A549 (cell line): ENCODE results near the gene CDHR4. TPM values are rescaled to one million over a fixed set of nuclear protein-coding genes. Genes with fewer than 3 reads are reported as not detected.

ENCODE experiments used
- ATAC-seq, 2 experiments: fragments of 200-7000 bp in 1 of 2; fragments of >200 bp in 1 of 2; cut with Nextera tagmentation in 1 of 2; cut with Tn5 transposase in 1 of 2; 3 replicates each; pipeline versions ENCODE4 v1.8.0 to v1.9.1; 2018 to 2020; ENCODE audit warnings: mild to moderate bottlenecking in 1 of 2, moderate library complexity in 1 of 2
- CTCF ChIA-PET: fragments of 300-600 bp; sonication (Branson Sonifier 250); formaldehyde crosslinking; extraction: SDS; loops from one replicate; lab custom pipeline; 2021; ENCODE audit warnings: antibody characterized with exemption, inconsistent platforms; lab: Yijun Ruan, JAX
- POLR2A ChIA-PET: fragments of 350-600 bp; formaldehyde crosslinking; extraction: SDS; loops from one replicate; lab custom pipeline; 2021; ENCODE audit warnings: antibody characterized with exemption, inconsistent platforms; lab: Yijun Ruan, JAX
- DNase-seq, 2 experiments: peaks; one replicate each; pipeline versions ENCODE4 v3.0.0 to v3.0.0-alpha.2; 2011 to 2016; ENCODE audit warnings: low read depth in 1 of 2, low spot score in 1 of 2
- FAIRE-seq: peaks from 2 replicates; lab custom pipeline; 2011; peaks lifted over from hg19 to GRCh38; lab: Jason Lieb, UNC
- H3K27ac ChIP-seq, 2 experiments: fragments of >200 bp; sonication (Bioruptor Twin); formaldehyde crosslinking; 3 replicates each; pipeline ENCODE4 v1.5.1; 2016 to 2017
- H3K4me1 ChIP-seq: fragments of >200 bp; sonication (Bioruptor Twin); formaldehyde crosslinking; 3 replicates; pipeline ENCODE4 v1.6.1; 2016
- H3K4me2 ChIP-seq: fragments of >200 bp; sonication (Bioruptor Twin); formaldehyde crosslinking; 3 replicates; pipeline ENCODE4 v1.6.1; 2016
- H3K4me3 ChIP-seq: fragments of >200 bp; sonication (Bioruptor Twin); formaldehyde crosslinking; 3 replicates; pipeline ENCODE4 v1.5.1; 2016
- H3K9me3 ChIP-seq: fragments of >200 bp; sonication (Bioruptor Twin); formaldehyde crosslinking; 3 replicates; pipeline ENCODE4 v1.6.1; 2016
- BHLHE40 ChIP-seq: IDR thresholded peaks from 2 replicates; pipeline ENCODE4 v1.6.1; 2012; ENCODE audit warnings: low read depth, low read length, inconsistent platforms
- CEBPB ChIP-seq, 2 experiments: fragments of >200 bp in 1 of 2; sonication (Bioruptor Twin) in 1 of 2; formaldehyde crosslinking in 1 of 2; IDR thresholded peaks; 2 replicates each; pipeline ENCODE4 v1.6.1; 2012 to 2016
- CHD2 ChIP-seq: fragments of 150-350 bp; IDR thresholded peaks from 2 replicates; pipeline ENCODE4 v1.6.1; 2014; ENCODE audit warnings: low read length; ENCODE audit not compliant: partially characterized antibody
- CHD4 ChIP-seq: fragments of 200-600 bp; sonication (generic); IDR thresholded peaks from 2 replicates; pipeline ENCODE4 v1.6.1; 2016; ENCODE audit warnings: antibody characterized with exemption, mild to moderate bottlenecking, borderline replicate concordance
- CTCF ChIP-seq: fragments of >200 bp; sonication (Bioruptor Twin); formaldehyde crosslinking; IDR thresholded peaks from 3 replicates; pipeline ENCODE4 v1.5.1; 2016
- EHF ChIP-seq: fragments of 250-450 bp; sonication (Bioruptor Pico); IDR thresholded peaks from 2 replicates; pipeline ENCODE4 v1.5.0; 2020; ENCODE audit warnings: mild to moderate bottlenecking
- EHMT2 ChIP-seq: fragments of 200-600 bp; sonication (generic); IDR thresholded peaks from 2 replicates; pipeline ENCODE4 v1.6.1; 2016; ENCODE audit warnings: antibody characterized with exemption, low read depth, mild to moderate bottlenecking, moderate library complexity
- EP300 ChIP-seq, 2 experiments: fragments of >200 bp; sonication (Bioruptor Twin); formaldehyde crosslinking; IDR thresholded peaks; 2 replicates in 1 of 2; 3 replicates in 1 of 2; pipeline ENCODE4 v1.6.1; 2016 to 2017
- ESRRA ChIP-seq: fragments of 150-350 bp; IDR thresholded peaks from 2 replicates; pipeline ENCODE4 v1.6.1; 2014; ENCODE audit warnings: mild to moderate bottlenecking, low read length, borderline replicate concordance
- FOXS1 ChIP-seq: fragments of 250-450 bp; sonication (Bioruptor Pico); IDR thresholded peaks from 2 replicates; pipeline ENCODE4 v1.5.0; 2020; ENCODE audit warnings: mild to moderate bottlenecking, moderate library complexity
- GATA3 ChIP-seq: IDR thresholded peaks from 2 replicates; pipeline ENCODE4 v1.6.1; 2012; ENCODE audit warnings: borderline replicate concordance
- HES2 ChIP-seq: fragments of >200 bp; sonication (Bioruptor Twin); formaldehyde crosslinking; IDR thresholded peaks from 2 replicates; pipeline ENCODE4 v1.6.1; 2016
- HEYL ChIP-seq: fragments of 250-450 bp; sonication (Bioruptor Pico); IDR thresholded peaks from 2 replicates; pipeline ENCODE4 v1.8.0; 2021; ENCODE audit warnings: mild to moderate bottlenecking, moderate library complexity
- JUN ChIP-seq, 2 experiments: fragments of >200 bp; sonication (Bioruptor Twin); formaldehyde crosslinking; IDR thresholded peaks; 2 replicates in 1 of 2; 3 replicates in 1 of 2; pipeline ENCODE4 v1.6.1; 2016 to 2017
- JUNB ChIP-seq: fragments of >200 bp; sonication (Bioruptor Twin); formaldehyde crosslinking; IDR thresholded peaks from 2 replicates; pipeline ENCODE4 v1.6.1; 2016
- KDM1A ChIP-seq: fragments of 200-600 bp; sonication (generic); IDR thresholded peaks from 2 replicates; pipeline ENCODE4 v1.6.1; 2016; ENCODE audit warnings: low read depth, mild to moderate bottlenecking
- KDM5A ChIP-seq: fragments of 200-600 bp; sonication (generic); IDR thresholded peaks from 2 replicates; pipeline ENCODE4 v1.6.1; 2016; ENCODE audit warnings: antibody characterized with exemption, mild to moderate bottlenecking
- MAZ ChIP-seq: fragments of 150-350 bp; IDR thresholded peaks from 2 replicates; pipeline ENCODE4 v1.6.1; 2014; ENCODE audit warnings: antibody characterized with exemption, low read depth, low read length, borderline replicate concordance
- PBX3 ChIP-seq: IDR thresholded peaks from 2 replicates; pipeline ENCODE4 v1.6.1; 2012
- PHF8 ChIP-seq: fragments of 200-600 bp; sonication (generic); IDR thresholded peaks from 2 replicates; pipeline ENCODE4 v1.6.1; 2016; ENCODE audit warnings: low read depth, mild to moderate bottlenecking, antibody characterized with exemption, moderate library complexity, borderline replicate concordance
- RAD21 ChIP-seq, 2 experiments: fragments of >200 bp in 1 of 2; sonication (Bioruptor Twin) in 1 of 2; formaldehyde crosslinking in 1 of 2; IDR thresholded peaks in 1 of 2; conservative IDR thresholded peaks in 1 of 2; 2 replicates in 1 of 2; 3 replicates in 1 of 2; pipeline ENCODE4 v1.6.1; 2012 to 2018; ENCODE audit warnings: inconsistent platforms in 1 of 2
- RARB ChIP-seq: fragments of 250-450 bp; sonication (Bioruptor Pico); IDR thresholded peaks from 2 replicates; pipeline ENCODE4 v1.8.0; 2021; ENCODE audit warnings: mild to moderate bottlenecking, moderate library complexity
- RCOR1 ChIP-seq: fragments of 150-350 bp; IDR thresholded peaks from 2 replicates; pipeline ENCODE4 v1.6.1; 2014; ENCODE audit warnings: antibody characterized with exemption, low read length, low read depth
- REST ChIP-seq: fragments of 200-600 bp; sonication (generic); IDR thresholded peaks from 2 replicates; pipeline ENCODE4 v1.6.1; 2016; ENCODE audit warnings: antibody characterized with exemption, mild to moderate bottlenecking, moderate library complexity
- SMC3 ChIP-seq: fragments of >200 bp; sonication (Bioruptor Twin); formaldehyde crosslinking; IDR thresholded peaks from 3 replicates; pipeline ENCODE4 v1.6.1; 2018; ENCODE audit warnings: inconsistent platforms
- SREBF2 ChIP-seq: fragments of 450-650 bp; IDR thresholded peaks from 2 replicates; pipeline ENCODE4 v1.6.1; 2014; ENCODE audit warnings: mild to moderate bottlenecking, moderate library complexity
- ZNF302 ChIP-seq: fragments of 250-450 bp; sonication (Bioruptor Pico); IDR thresholded peaks from 2 replicates; pipeline ENCODE4 v1.9.0; 2021; ENCODE audit warnings: inconsistent platforms, mild to moderate bottlenecking, moderate library complexity
- ZSCAN20 ChIP-seq: fragments of 250-450 bp; sonication (Bioruptor Pico); IDR thresholded peaks from 2 replicates; pipeline ENCODE4 v1.8.0; 2022; ENCODE audit warnings: mild to moderate bottlenecking, moderate library complexity
- WGBS: methylation state at CpG from one replicate; pipeline ENCODE4 v1.1.6; 2017; ENCODE audit errors: missing lambda C conversion rate; 5-methylcytosine and 5-hydroxymethylcytosine counted together
- polyA plus RNA-seq, 4 experiments: library from polyadenylated mRNA; depleted of rRNA in 3 of 4; stranded (reverse); fragments of >200 nt; fragmentation: RNase III in 1 of 4; extraction: RNeasy Plus Mini Kit Qiagen cat#74134 plus additional on column Dnase treatment in 1 of 4; gene quantifications; 2 replicates in 3 of 4; 3 replicates in 1 of 4; pipeline ENCODE4 v1.2.3, GENCODE V29; 2011 to 2017
- TF ChIP-seq, protein P1 (sequence below): IDR thresholded peaks from 2 replicates; pipeline ENCODE4 v1.6.1; 2012

The CDHR4 gene
- polyA plus RNA-seq, 2 of the 4 experiments (the other 2 are of a cell fraction) = 0.54 to 0.66 TPM

- TF ChIP-seq EP300 (IDR thresholded peaks at IDR 0.05) = no peak
These were observed 7.9 kb upstream of the CDHR4 start (continued) for GRCh38 chr3:49807431-49808114.

GRCh38 chr3:49806850-49807249 lies 7.2 kb upstream of the CDHR4 start:
- no peak overlapping the region for H3K27ac ChIP-seq
- H3K9me3 ChIP-seq = no peaks in the 10 kb centered on the region
- FAIRE-seq = no peak
- H3K4me3 ChIP-seq = no peak overlapping the region
- TF ChIP-seq RAD21 (conservative IDR thresholded peaks at IDR 0.05 in 1 of 2, IDR thresholded peaks at IDR 0.05 in 1 of 2) = no peak
- TF ChIP-seq RCOR1 = no peak
- TF ChIP-seq ZNF302 (CRISPR knock-in tag) = no peak
- TF ChIP-seq FOXS1 (CRISPR knock-in tag) = no peak
- TF ChIP-seq PBX3 = no peak
- TF ChIP-seq HES2 = no peak
- TF ChIP-seq MAZ = no peak
- no peak for TF ChIP-seq KDM1A
- no peak for TF ChIP-seq SREBF2
- no peak for TF ChIP-seq ZSCAN20
- TF ChIP-seq PHF8 = no peak
- TF ChIP-seq ESRRA = no peak
- no peak for TF ChIP-seq JUN (IDR thresholded peaks at IDR 0.05)
- no peak for TF ChIP-seq CEBPB (IDR thresholded peaks at IDR 0.05)
- TF ChIP-seq, protein P1, sequence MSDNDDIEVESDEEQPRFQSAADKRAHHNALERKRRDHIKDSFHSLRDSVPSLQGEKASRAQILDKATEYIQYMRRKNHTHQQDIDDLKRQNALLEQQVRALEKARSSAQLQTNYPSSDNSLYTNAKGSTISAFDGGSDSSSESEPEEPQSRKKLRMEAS = no peak
- POLR2A ChIA-PET = no interaction called here
- ATAC-seq = no peak
- no peak overlapping the region for H3K4me2 ChIP-seq
- no peak for DNase-seq
- no peaks in the 10 kb centered on the region for H3K4me1 ChIP-seq
- WGBS = 70% methylated on average over 2 of the region's 2 CpGs
- CTCF ChIA-PET = interaction anchor here (1.0 to 8.6 kb wide), 3 partner anchors 23 to 39 kb away, joined by 3 to 119 read pairs (median 4); no protein-coding TSS in a partner anchor

GRCh38 chr3:49805897-49806701 lies 6.4 kb upstream of the CDHR4 start:
- WGBS = 76% methylated on average over 3 of the region's 11 CpGs
- CTCF ChIA-PET = interaction anchor here (0.6 to 8.6 kb wide), 7 partner anchors 12 to 103 kb away, joined by 3 to 119 read pairs (median 4); no protein-coding TSS in a partner anchor
- POLR2A ChIA-PET = no interaction called here

More at GRCh38 chr3:49805897-49806701, 6.4 kb upstream of the CDHR4 start:
- H3K9me3 ChIP-seq = no peaks in the 10 kb centered on the region
- no peak overlapping the region for H3K4me3 ChIP-seq
- FAIRE-seq (no peak), ATAC-seq (no peak), DNase-seq (no peak)
- H3K4me2 ChIP-seq = no peak overlapping the region
- H3K27ac ChIP-seq = no peak overlapping the region
- no peak for TF ChIP-seq JUNB
- TF ChIP-seq FOXS1 (CRISPR knock-in tag) = no peak
- no peak for TF ChIP-seq RARB (CRISPR knock-in tag)
- no peak for TF ChIP-seq EHF (CRISPR knock-in tag)
- no peak for TF ChIP-seq CTCF
- TF ChIP-seq CHD2 = no peak
- TF ChIP-seq HEYL = no peak
- no peak for TF ChIP-seq CHD4
- TF ChIP-seq SREBF2 = no peak
- no peak for TF ChIP-seq BHLHE40
- no peak for TF ChIP-seq SMC3
- TF ChIP-seq EHMT2 = no peak
- TF ChIP-seq KDM5A = no peak
- TF ChIP-seq GATA3 = no peak
- no peak for TF ChIP-seq ZNF302 (CRISPR knock-in tag)
- no peak for TF ChIP-seq REST
- H3K4me1 ChIP-seq = no peaks in the 10 kb centered on the region
